GM19438 (cell line): ENCODE measurements around the gene ATP11C.
A peak's percentile ranks its signal among the peaks of the same experiment; 100 is the strongest.
"Not testable (repeated sequence)": the region's sequence is repeated elsewhere in the genome, so short reads cannot be mapped to it uniquely, and the experiment has no call there.

Source experiments
- ATAC-seq: cut with Tn5 transposase; IDR thresholded peaks from one replicate; pipeline ENCODE4 v1.9.1; 2021; ENCODE audit warnings: low read depth; ENCODE audit not compliant: unreplicated experiment

Gene ATP11C

GRCh38 chrX:139924696-139925095 is 8.2 kb downstream of the ATP11C start:
- ATAC-seq, result no peak

- ATAC-seq, result no peak
These were observed 8.7 kb downstream of the ATP11C start for GRCh38 chrX:139924069-139924695.

- not testable (repeated sequence) for ATAC-seq
These were observed 11.7 kb downstream of the ATP11C start for GRCh38 chrX:139921142-139921541.

GRCh38 chrX:139920316-139920715 is 12.5 kb downstream of the ATP11C start:
- no peak for ATAC-seq

GRCh38 chrX:139914421-139914820 is 18.4 kb downstream of the ATP11C start:
- no peak for ATAC-seq

GRCh38 chrX:139909712-139910111 is 23.1 kb downstream of the ATP11C start:
- peak; percentile 51 for ATAC-seq

GRCh38 chrX:139907078-139907477 is 25.8 kb downstream of the ATP11C start:
- no peak for ATAC-seq

GRCh38 chrX:139905743-139906142 is 27.1 kb downstream of the ATP11C start:
- ATAC-seq, result no peak

GRCh38 chrX:139905051-139905450 is 27.8 kb downstream of the ATP11C start:
- ATAC-seq, result no peak

GRCh38 chrX:139903210-139903609 is 29.6 kb downstream of the ATP11C start:
- no peak for ATAC-seq

- no peak for ATAC-seq
These were observed 30.3 kb downstream of the ATP11C start for GRCh38 chrX:139902559-139902958.

GRCh38 chrX:139898334-139898733 is 34.5 kb downstream of the ATP11C start:
- no peak for ATAC-seq

GRCh38 chrX:139892512-139892911 is 40.3 kb downstream of the ATP11C start:
- ATAC-seq, result no peak

- no peak for ATAC-seq
These were observed 41.7 kb downstream of the ATP11C start for GRCh38 chrX:139890991-139891700.

GRCh38 chrX:139889760-139890159 is 43.1 kb downstream of the ATP11C start:
- no peak for ATAC-seq

GRCh38 chrX:139883984-139884383 is 48.9 kb downstream of the ATP11C start:
- no peak for ATAC-seq

GRCh38 chrX:139882299-139882698 is 50.6 kb downstream of the ATP11C start:
- no peak for ATAC-seq

- no peak for ATAC-seq
These were observed 51.3 kb downstream of the ATP11C start for GRCh38 chrX:139881572-139881971.

- no peak for ATAC-seq
These were observed 51.7 kb downstream of the ATP11C start for GRCh38 chrX:139881130-139881529.

- ATAC-seq, result no peak
These were observed 55.0 kb downstream of the ATP11C start for GRCh38 chrX:139877710-139878414.

- ATAC-seq, result no peak
These were observed 57.0 kb downstream of the ATP11C start for GRCh38 chrX:139875841-139876240.

GRCh38 chrX:139869796-139870195 is 63.1 kb downstream of the ATP11C start:
- no peak for ATAC-seq
